Thoracic aorta (tissue), 2 donors: ENCODE measurements around the gene ENPP1. TPM values are rescaled to one million over a fixed set of nuclear protein-coding genes. Genes with fewer than 3 reads are reported as not detected.
"Not testable (repeated sequence)": the region's sequence is repeated elsewhere in the genome, so short reads cannot be mapped to it uniquely, and the experiment has no call there.

Experiments
- ATAC-seq: fragments of 150-250 bp; one replicate; pipeline ENCODE4 v1.8.0; 2017; ENCODE audit warnings: low read depth; ENCODE audit not compliant: insufficient number of reproducible peaks, low FRiP score
- DNase-seq: peaks from one replicate; pipeline ENCODE4 v3.0.0-alpha.2; 2020; ENCODE audit warnings: low spot score
- H3K27ac ChIP-seq, 2 donors: fragments of 200-600 bp; sonication (generic); 1 replicate in 1 of 2; 2 replicates in 1 of 2; pipeline ENCODE4 v1.5.1; 2016; ENCODE audit warnings: mild to moderate bottlenecking in 2 of 2, moderate library complexity in 2 of 2
- H3K27me3 ChIP-seq: fragments of 200-600 bp; sonication (generic); replicated peaks from 2 replicates; pipeline ENCODE4 v1.6.0; 2016; ENCODE audit warnings: mild to moderate bottlenecking; ENCODE audit not compliant: insufficient read depth
- H3K36me3 ChIP-seq: fragments of 200-600 bp; sonication (generic); one replicate; pipeline ENCODE4 v1.5.1; 2016
- H3K4me1 ChIP-seq, 2 donors: fragments of 200-600 bp; sonication (generic); 1 replicate in 1 of 2; 2 replicates in 1 of 2; pipeline versions ENCODE4 v1.5.1 to v1.6.0; 2016; ENCODE audit warnings: low read depth in 2 of 2, mild to moderate bottlenecking in 1 of 2; ENCODE audit not compliant: control insufficient read depth in 1 of 2
- H3K4me3 ChIP-seq: fragments of 200-600 bp; sonication (generic); 2 replicates; pipeline ENCODE4 v1.5.1; 2016; ENCODE audit warnings: mild to moderate bottlenecking
- H3K9me3 ChIP-seq: fragments of 200-600 bp; sonication (generic); 2 replicates; pipeline ENCODE4 v1.5.1; 2016
- total RNA-seq, 2 donors: library from RNA; depleted of rRNA; stranded (reverse); fragments of >200 nt; gene quantifications; one replicate each; pipeline versions ENCODE4 v1.1.0 to v1.2.3, GENCODE V29; 2016
- TF ChIP-seq, protein P1 (sequence below): fragments of 200-600 bp; sonication (generic); IDR thresholded peaks from one replicate; pipeline ENCODE4 v1.5.1; 2019; ENCODE audit warnings: antibody characterized with exemption

ENPP1 gene
- total RNA-seq, 2 donors from 2014 or later: 27.8 to 40.5 TPM

DNA sequence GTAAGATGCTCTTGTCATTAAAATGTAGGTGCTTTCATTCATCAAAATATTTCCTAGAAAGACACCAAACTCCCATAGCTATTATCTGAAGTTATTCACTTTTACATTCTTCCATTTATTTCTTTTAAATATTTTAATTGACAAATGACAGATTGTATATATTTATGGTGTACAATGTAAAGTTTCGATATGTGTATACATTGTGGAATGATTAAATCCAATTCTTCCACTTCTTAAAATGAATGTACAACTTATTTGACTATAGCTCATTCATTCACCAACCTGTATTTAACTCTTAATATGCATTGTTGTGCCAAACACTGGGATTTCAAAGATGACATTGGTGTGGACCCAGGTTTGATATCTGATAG lies 102.4 kb downstream of the ENPP1 start:
- DNase-seq: no peak
- TF ChIP-seq, protein P1, sequence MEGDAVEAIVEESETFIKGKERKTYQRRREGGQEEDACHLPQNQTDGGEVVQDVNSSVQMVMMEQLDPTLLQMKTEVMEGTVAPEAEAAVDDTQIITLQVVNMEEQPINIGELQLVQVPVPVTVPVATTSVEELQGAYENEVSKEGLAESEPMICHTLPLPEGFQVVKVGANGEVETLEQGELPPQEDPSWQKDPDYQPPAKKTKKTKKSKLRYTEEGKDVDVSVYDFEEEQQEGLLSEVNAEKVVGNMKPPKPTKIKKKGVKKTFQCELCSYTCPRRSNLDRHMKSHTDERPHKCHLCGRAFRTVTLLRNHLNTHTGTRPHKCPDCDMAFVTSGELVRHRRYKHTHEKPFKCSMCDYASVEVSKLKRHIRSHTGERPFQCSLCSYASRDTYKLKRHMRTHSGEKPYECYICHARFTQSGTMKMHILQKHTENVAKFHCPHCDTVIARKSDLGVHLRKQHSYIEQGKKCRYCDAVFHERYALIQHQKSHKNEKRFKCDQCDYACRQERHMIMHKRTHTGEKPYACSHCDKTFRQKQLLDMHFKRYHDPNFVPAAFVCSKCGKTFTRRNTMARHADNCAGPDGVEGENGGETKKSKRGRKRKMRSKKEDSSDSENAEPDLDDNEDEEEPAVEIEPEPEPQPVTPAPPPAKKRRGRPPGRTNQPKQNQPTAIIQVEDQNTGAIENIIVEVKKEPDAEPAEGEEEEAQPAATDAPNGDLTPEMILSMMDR: no peak
- no peaks in the 10 kb centered on the region for H3K36me3 ChIP-seq
- H3K4me3 ChIP-seq: no peak overlapping the region
- no peak for ATAC-seq
- no peak overlapping the region for H3K27ac ChIP-seq
- no peaks in the 10 kb centered on the region for H3K27me3 ChIP-seq
- no peaks in the 10 kb centered on the region for H3K4me1 ChIP-seq
- H3K9me3 ChIP-seq: no peaks in the 10 kb centered on the region

DNA sequence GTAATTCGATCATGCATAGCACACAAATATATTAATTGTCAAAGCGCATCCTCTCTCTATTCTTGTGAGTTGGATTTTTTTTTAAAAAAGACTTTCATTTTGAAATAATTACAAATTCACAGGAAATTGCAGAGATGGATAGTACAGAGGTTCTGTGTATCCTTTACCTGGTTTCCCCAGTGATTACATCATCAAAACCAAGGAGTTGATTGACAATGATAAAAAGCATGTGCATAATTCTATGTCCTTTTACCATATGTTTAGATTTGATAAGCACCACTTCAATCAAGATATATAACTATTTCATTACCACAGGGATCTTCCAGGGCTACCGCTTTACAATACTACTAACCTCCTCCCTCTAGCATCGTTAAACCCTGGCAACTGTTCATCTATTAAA lies 103.1 kb downstream of the ENPP1 start:
- Histone ChIP-seq H3K27ac (no peak overlapping the region), H3K4me3 (no peak overlapping the region), H3K9me3 (no peaks in the 10 kb centered on the region), H3K4me1 (no peaks in the 10 kb centered on the region), H3K27me3 (no peaks in the 10 kb centered on the region), H3K36me3 (no peaks in the 10 kb centered on the region)
- no peak for ATAC-seq
- no peak for DNase-seq
- TF ChIP-seq, protein P1: no peak

DNA sequence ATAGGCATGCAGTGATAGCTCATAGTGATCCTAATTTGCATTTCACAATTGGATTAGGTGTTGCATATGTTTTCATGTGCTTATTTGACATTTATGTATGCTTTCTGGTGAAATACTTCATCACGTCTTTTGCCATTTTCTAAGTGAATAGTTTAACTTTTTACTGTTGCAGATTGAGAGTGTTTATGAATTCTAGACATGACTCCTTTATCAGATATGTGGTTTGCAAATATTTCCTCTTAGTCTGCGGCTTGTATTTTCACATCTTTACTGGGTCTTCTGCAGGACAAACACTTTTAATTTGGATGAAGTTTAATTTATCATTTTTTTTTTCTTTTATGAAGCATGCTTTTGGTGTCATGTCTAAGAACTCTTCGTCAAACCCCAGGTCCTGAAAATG lies 104.1 kb downstream of the ENPP1 start:
- ATAC-seq (no peak), DNase-seq (no peak)
- no peak overlapping the region for H3K27ac ChIP-seq
- H3K9me3 ChIP-seq: no peaks in the 10 kb centered on the region
- H3K36me3 ChIP-seq: no peaks in the 10 kb centered on the region
- no peaks in the 10 kb centered on the region for H3K27me3 ChIP-seq
- H3K4me1 ChIP-seq: no peaks in the 10 kb centered on the region
- no peak overlapping the region for H3K4me3 ChIP-seq
- TF ChIP-seq, protein P1: no peak

DNA sequence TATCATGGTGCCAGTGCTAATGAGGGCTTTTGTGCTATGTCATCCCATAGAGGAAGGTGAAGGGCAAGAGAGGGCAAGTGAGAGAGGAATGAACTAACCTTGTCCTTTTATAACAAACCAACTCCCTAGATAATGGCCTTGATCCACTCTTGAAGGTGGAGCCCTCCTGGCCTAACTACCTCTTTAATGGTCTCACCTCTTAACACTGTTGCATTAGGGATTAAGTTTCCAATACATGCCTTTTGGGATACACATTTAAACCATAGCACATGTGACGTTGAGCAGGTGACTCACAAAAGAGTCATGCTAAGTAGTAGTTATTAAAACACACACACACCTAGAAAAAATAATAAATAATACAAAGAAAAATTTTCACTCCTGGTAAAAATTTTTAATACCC lies 106.4 kb downstream of the ENPP1 start:
- no peak overlapping the region for H3K27ac ChIP-seq
- TF ChIP-seq, protein P1: no peak

DNA sequence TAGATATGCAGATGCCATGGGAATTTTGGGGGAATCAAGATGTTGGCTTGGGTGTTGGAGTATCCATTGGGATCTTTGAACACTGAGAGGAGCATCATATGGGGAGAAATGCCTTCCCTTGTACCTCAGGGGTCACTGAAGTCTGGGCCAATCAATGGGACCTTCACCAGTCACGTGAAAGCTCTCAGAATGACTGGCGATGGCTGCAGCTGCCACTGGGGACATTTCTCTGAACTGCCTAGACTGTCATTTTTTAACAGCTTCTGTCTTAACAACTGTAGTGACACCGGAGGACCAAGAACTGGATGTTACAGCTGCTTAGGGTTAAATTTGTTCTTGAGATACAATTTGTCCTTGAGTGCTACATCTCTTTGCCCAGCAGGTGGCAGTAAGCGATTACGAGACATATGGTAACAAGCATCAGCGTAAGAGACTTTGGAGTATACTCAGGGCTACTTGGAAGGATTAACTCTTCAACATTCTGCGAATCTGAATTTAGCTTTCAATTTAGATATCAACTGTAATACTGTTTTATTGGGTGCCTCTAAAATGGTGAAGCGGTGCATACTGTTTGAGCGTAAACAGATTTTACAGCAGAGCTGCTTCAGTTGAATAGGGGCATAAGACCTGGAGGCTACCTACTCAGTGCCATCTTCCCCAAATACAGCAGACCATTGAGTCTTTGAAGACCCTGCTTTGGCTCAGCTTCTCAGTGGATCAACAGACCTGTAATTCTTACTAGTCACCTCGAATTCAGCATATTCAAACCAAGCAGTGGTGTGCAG lies 107.3 kb downstream of the ENPP1 start:
- ATAC-seq (peak; percentile 65), DNase-seq (peak; percentile 27)
- H3K4me3 ChIP-seq: no peak overlapping the region
- no peaks in the 10 kb centered on the region for H3K4me1 ChIP-seq
- H3K27ac ChIP-seq: no peak overlapping the region
- no peaks in the 10 kb centered on the region for H3K9me3 ChIP-seq
- TF ChIP-seq, protein P1: peak; percentile 83
- H3K27me3 ChIP-seq: no peaks in the 10 kb centered on the region
- H3K36me3 ChIP-seq: no peaks in the 10 kb centered on the region

More for the DNA sequence above, 106.4 kb downstream of the ENPP1 start:
- no peaks in the 10 kb centered on the region for H3K4me1 ChIP-seq
- ATAC-seq (no peak), DNase-seq (no peak)
- H3K9me3 ChIP-seq: no peaks in the 10 kb centered on the region
- H3K36me3 ChIP-seq: no peaks in the 10 kb centered on the region
- H3K27me3 ChIP-seq: no peaks in the 10 kb centered on the region
- no peak overlapping the region for H3K4me3 ChIP-seq

DNA sequence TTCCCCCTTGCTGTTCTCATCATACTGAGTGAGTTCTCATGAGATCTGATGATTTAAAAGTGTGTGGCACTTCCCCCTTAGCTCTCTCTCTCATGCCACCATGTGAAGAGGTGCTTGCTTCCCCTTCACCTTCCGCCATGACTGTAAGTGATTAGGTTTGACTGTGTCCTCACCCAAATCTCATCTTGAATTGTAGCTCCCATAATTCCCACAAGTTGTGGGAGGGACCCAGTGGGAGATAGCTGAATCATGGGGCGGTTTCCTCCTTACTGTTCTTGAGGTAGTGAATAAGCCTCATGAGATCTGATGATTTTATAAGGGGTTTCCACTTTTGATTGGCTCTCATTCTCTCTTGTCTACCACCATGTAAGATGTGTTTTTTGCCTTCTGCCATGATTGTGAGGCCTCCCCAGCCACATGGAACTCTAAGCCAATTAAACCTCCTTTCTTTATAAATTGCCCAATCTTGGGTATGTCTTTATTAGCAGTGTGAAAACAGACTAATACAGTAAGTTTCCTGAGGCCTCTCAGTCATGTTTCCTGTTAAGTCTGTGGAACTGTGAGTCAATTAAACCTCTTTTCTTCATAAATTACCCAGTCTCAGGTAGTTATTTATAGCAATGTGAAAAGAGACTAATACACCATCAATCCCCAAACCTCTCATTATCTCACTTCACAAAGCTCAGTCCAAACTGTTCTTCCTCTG lies 108.4 kb downstream of the ENPP1 start:
- not testable (repeated sequence) for H3K27me3 ChIP-seq, ATAC-seq, DNase-seq, H3K4me3 ChIP-seq, H3K36me3 ChIP-seq, H3K27ac ChIP-seq, H3K9me3 ChIP-seq, H3K4me1 ChIP-seq
